ENCODE results near the gene WDR72. TPM values are rescaled to one million over a fixed set of nuclear protein-coding genes. Genes with fewer than 3 reads are reported as not detected.

The WDR72 gene
- total RNA-seq, 2 experiments from 2014 or later: not detected

DNA sequence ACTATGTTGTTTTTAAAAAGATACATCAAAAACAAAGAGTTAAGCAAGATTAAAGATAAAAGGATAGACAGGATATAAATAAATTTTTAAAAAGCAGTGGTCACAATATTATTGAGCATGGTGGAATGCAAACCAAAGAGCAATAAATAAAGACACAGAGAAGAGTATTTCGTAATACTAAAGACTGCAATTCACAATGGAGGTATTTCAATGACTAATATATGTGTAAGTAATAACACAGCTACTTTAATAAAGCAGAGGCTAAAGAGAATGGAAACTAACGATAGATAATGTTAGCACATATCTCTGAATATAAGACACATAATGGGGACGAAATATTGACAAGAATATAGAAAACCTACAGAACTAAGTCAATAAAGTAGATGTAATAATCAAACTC is 219.6 kb downstream of the WDR72 start:
- ATAC-seq (no peak), DNase-seq (no peak)
- intact Hi-C loops (cut with micrococcal nuclease): loop anchor here (10.0 kb wide), 1 partner anchor 65 kb away; no protein-coding TSS in a partner anchor
- no peaks in the 10 kb centered on the region for H3K9me3 Mint-ChIP-seq
- CTCF ChIA-PET: no interaction called here
- H3K4me3 Mint-ChIP-seq: no peak overlapping the region
- no peak overlapping the region for H3K27ac Mint-ChIP-seq
- no peaks in the 10 kb centered on the region for H3K36me3 Mint-ChIP-seq (ENCODE audit: low read depth)
- no peaks in the 10 kb centered on the region for H3K27me3 Mint-ChIP-seq
- TF ChIP-seq, protein P1, sequence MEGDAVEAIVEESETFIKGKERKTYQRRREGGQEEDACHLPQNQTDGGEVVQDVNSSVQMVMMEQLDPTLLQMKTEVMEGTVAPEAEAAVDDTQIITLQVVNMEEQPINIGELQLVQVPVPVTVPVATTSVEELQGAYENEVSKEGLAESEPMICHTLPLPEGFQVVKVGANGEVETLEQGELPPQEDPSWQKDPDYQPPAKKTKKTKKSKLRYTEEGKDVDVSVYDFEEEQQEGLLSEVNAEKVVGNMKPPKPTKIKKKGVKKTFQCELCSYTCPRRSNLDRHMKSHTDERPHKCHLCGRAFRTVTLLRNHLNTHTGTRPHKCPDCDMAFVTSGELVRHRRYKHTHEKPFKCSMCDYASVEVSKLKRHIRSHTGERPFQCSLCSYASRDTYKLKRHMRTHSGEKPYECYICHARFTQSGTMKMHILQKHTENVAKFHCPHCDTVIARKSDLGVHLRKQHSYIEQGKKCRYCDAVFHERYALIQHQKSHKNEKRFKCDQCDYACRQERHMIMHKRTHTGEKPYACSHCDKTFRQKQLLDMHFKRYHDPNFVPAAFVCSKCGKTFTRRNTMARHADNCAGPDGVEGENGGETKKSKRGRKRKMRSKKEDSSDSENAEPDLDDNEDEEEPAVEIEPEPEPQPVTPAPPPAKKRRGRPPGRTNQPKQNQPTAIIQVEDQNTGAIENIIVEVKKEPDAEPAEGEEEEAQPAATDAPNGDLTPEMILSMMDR (IDR thresholded peaks at IDR 0.05): no peak
- no peaks in the 10 kb centered on the region for H3K4me1 Mint-ChIP-seq (ENCODE audit: low read depth)
- POLR2A ChIA-PET: no interaction called here

DNA sequence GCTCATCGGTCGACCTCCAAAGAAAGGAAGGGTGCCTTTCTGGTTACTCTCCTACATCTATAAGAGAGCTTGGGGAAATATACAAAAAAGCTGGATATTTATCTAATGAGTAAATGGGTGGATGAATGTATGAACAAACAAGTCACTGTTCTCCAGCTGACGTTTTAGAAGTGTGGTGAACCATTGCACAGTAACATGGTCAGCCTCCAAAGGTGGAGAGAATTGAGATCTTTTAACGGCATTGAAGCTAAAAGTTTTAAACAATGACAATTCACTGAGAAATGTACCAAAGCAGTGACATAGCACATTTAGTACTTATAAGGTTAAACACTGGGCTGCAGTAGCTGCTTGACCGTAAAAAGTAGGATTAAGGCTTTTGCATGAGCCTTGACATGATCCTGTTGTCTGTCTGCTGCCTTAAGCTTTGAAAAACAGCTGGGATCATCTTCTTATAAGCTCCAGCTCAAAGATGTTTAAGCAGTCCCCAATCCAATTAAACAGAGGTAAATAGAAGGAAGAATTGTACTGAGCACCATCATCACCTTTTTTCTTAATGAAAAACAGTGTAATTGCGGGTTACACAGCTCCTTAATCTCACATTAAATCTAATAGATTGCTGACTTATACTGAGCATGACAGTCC is 222.9 kb downstream of the WDR72 start:
- ATAC-seq (no peak), DNase-seq (no peak)
- H3K4me1 Mint-ChIP-seq (ENCODE audit: low read depth): no peaks in the 10 kb centered on the region
- no peak overlapping the region for H3K4me3 Mint-ChIP-seq
- H3K36me3 Mint-ChIP-seq (ENCODE audit: low read depth): no peaks in the 10 kb centered on the region
- no peaks in the 10 kb centered on the region for H3K27me3 Mint-ChIP-seq
- H3K27ac Mint-ChIP-seq: no peak overlapping the region
- ChIA-PET POLR2A (no interaction called here), CTCF (no interaction called here)
- TF ChIP-seq, protein P1 (IDR thresholded peaks at IDR 0.05): no peak
- intact Hi-C loops (cut with micrococcal nuclease): loop anchor here (10.0 kb wide), 1 partner anchor 62 kb away; no protein-coding TSS in a partner anchor
- H3K9me3 Mint-ChIP-seq: peaks cover 2% of the 10 kb centered on the region

- Mint-ChIP-seq H3K36me3 (ENCODE audit: low read depth) (no peaks in the 10 kb centered on the region), H3K9me3 (peaks cover 2% of the 10 kb centered on the region), H3K27ac (no peak overlapping the region), H3K4me3 (no peak overlapping the region), H3K4me1 (ENCODE audit: low read depth) (no peaks in the 10 kb centered on the region), H3K27me3 (no peaks in the 10 kb centered on the region)
- POLR2A ChIA-PET: no interaction called here
- TF ChIP-seq, protein P1 (IDR thresholded peaks at IDR 0.05): no peak
- CTCF ChIA-PET: no interaction called here
- DNase-seq (no peak), ATAC-seq (no peak)
- intact Hi-C loops (cut with micrococcal nuclease): loop anchor here (10.0 kb wide), 1 partner anchor 61 kb away; no protein-coding TSS in a partner anchor
Measured at GRCh38 chr15:53535886-53536285, 223.6 kb downstream of the WDR72 start.

- no peaks in the 10 kb centered on the region for H3K27me3 Mint-ChIP-seq
- intact Hi-C loops (cut with micrococcal nuclease): loop anchor here (10.0 kb wide), 1 partner anchor 59 kb away; no protein-coding TSS in a partner anchor
- POLR2A ChIA-PET: no interaction called here
Measured at GRCh38 chr15:53534105-53534839, 225.2 kb downstream of the WDR72 start.

More at GRCh38 chr15:53534105-53534839, 225.2 kb downstream of the WDR72 start:
- no peak for ATAC-seq
- TF ChIP-seq, protein P1 (IDR thresholded peaks at IDR 0.05): no peak
- Mint-ChIP-seq H3K4me1 (ENCODE audit: low read depth) (no peaks in the 10 kb centered on the region), H3K27ac (no peak overlapping the region), H3K9me3 (peaks cover 2% of the 10 kb centered on the region), H3K36me3 (ENCODE audit: low read depth) (no peaks in the 10 kb centered on the region), H3K4me3 (no peak overlapping the region)
- CTCF ChIA-PET: no interaction called here
- no peak for DNase-seq

All from activated CD8-positive, alpha-beta T cell treated with anti-CD3 and anti-CD28 coated beads for 36 hours (primary cell).